ENCODE measurements around the gene CHRM2. TPM values are rescaled to one million over a fixed set of nuclear protein-coding genes. Genes with fewer than 3 reads are reported as not detected.

CHRM2 gene
- total RNA-seq, 1 experiment from 2014 or later = 0.17 TPM

DNA sequence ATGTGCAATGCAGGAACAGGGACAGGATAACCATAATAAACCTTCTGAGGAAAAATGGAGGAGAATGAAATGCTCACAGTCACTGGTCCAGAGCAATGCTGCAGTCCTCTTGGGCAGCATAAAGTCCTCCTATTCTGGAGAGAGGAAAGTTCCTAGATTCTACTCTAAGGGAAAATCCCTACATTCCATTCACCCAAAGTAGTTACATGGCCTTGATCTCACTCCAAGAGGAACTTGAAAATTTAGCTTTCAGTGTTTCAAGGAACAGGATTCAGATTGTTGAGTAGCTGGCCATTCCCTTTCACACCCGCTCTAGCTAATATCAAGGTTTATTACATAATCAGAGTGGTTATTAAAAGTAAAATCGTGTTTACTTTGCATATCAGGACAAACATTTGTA is 168.3 kb downstream of the CHRM2 start:
- Histone ChIP-seq H3K4me1 (replicated peaks; ENCODE audit: insufficient read depth) (no peaks in the 10 kb centered on the region), H3K4me2 (no peak overlapping the region), H3K79me2 (ENCODE audit: low read depth) (no peaks in the 10 kb centered on the region), H3K9me2 (ENCODE audit: insufficient read depth) (no peaks in the 10 kb centered on the region), H3F3A (ENCODE audit: insufficient read depth, low read depth) (no peaks in the 10 kb centered on the region), H3K4me3 (no peak overlapping the region), H4K20me1 (ENCODE audit: insufficient read depth) (no peaks in the 10 kb centered on the region), H3K27me3 (ENCODE audit: insufficient read depth, low read depth) (no peaks in the 10 kb centered on the region), H3K27ac (no peak overlapping the region), H3K9me3 (ENCODE audit: insufficient read depth, low read depth) (no peaks in the 10 kb centered on the region), H2AFZ (no peak overlapping the region), H3K36me3 (ENCODE audit: low read depth) (no peaks in the 10 kb centered on the region)
- TF ChIP-seq EZH2 (IDR thresholded peaks at IDR 0.05; ENCODE audit: low read depth) = no peak
- TF ChIP-seq, protein P1, sequence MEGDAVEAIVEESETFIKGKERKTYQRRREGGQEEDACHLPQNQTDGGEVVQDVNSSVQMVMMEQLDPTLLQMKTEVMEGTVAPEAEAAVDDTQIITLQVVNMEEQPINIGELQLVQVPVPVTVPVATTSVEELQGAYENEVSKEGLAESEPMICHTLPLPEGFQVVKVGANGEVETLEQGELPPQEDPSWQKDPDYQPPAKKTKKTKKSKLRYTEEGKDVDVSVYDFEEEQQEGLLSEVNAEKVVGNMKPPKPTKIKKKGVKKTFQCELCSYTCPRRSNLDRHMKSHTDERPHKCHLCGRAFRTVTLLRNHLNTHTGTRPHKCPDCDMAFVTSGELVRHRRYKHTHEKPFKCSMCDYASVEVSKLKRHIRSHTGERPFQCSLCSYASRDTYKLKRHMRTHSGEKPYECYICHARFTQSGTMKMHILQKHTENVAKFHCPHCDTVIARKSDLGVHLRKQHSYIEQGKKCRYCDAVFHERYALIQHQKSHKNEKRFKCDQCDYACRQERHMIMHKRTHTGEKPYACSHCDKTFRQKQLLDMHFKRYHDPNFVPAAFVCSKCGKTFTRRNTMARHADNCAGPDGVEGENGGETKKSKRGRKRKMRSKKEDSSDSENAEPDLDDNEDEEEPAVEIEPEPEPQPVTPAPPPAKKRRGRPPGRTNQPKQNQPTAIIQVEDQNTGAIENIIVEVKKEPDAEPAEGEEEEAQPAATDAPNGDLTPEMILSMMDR (conservative IDR thresholded peaks at IDR 0.05) = no peak
- CTCF ChIA-PET = interaction anchor here (0.5 kb wide), 1 partner anchor 385 kb away, joined by 3 read pairs; no protein-coding TSS in a partner anchor
- no TSS peak for BruUV-seq (replicated peaks)
- intact Hi-C loops (cut with micrococcal nuclease; ENCODE audit: unreplicated experiment) = no loop called here
- POLR2A ChIA-PET (ENCODE audit: unreplicated experiment) = no interaction called here
- DNase-seq = no peak

DNA sequence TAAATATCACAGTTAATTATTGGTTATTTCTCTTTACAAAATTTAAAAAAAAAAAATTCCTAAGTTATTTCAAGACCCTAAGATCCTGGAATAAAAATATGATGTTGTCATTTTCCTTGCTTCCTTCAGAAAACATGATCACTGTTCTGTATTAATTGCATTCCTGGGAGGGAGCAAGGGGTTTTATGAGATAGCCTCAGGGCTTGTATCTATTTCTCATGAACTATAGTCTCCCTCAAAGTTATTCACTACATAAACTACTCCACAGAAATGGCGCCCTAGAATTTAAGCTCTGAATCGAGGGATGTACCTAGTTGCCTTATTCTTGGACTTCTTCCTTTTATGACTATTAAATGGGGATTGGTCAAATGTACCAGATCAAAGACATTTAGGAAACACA is 170.3 kb downstream of the CHRM2 start:
- H3F3A ChIP-seq (ENCODE audit: insufficient read depth, low read depth) = no peaks in the 10 kb centered on the region
- no peaks in the 10 kb centered on the region for H3K27me3 ChIP-seq (ENCODE audit: insufficient read depth, low read depth)
- ChIA-PET CTCF (no interaction called here), POLR2A (ENCODE audit: unreplicated experiment) (no interaction called here)
- no TSS peak for BruUV-seq (replicated peaks)
- no peak overlapping the region for H3K4me3 ChIP-seq
- no peaks in the 10 kb centered on the region for H3K4me1 ChIP-seq (replicated peaks; ENCODE audit: insufficient read depth)
- no peaks in the 10 kb centered on the region for H4K20me1 ChIP-seq (ENCODE audit: insufficient read depth)
- H2AFZ ChIP-seq = no peak overlapping the region
- H3K9me2 ChIP-seq (ENCODE audit: insufficient read depth) = no peaks in the 10 kb centered on the region
- intact Hi-C loops (cut with micrococcal nuclease; ENCODE audit: unreplicated experiment) = no loop called here
- DNase-seq = no peak
- H3K36me3 ChIP-seq (ENCODE audit: low read depth) = no peaks in the 10 kb centered on the region
- no peak for TF ChIP-seq EZH2 (IDR thresholded peaks at IDR 0.05; ENCODE audit: low read depth)
- TF ChIP-seq, protein P1 (conservative IDR thresholded peaks at IDR 0.05) = no peak
- no peak overlapping the region for H3K4me2 ChIP-seq
- H3K79me2 ChIP-seq (ENCODE audit: low read depth) = no peaks in the 10 kb centered on the region
- no peaks in the 10 kb centered on the region for H3K9me3 ChIP-seq (ENCODE audit: insufficient read depth, low read depth)
- H3K27ac ChIP-seq = no peak overlapping the region

DNA sequence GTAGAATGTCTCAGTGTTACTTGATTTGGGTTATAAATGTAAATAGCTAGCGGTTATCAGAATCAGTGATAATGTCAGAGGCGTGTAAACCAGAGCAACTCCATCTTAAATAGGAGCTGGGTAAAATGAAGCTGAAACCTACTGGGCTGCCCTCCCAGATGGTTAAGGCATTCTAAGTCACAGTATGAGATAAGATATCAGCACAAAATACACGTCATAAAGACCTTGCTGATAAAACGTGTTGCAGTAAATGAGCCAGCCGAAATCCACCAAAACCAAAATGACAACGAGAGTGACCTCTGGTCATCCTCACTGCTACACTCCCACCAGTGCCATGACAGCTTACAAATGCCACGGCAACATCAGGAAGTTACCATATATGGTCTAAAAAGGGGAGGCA is 172.3 kb downstream of the CHRM2 start:
- H3K4me1 ChIP-seq (replicated peaks; ENCODE audit: insufficient read depth) = no peaks in the 10 kb centered on the region
- H3F3A ChIP-seq (ENCODE audit: insufficient read depth, low read depth) = no peaks in the 10 kb centered on the region
- H3K27ac ChIP-seq = no peak overlapping the region
- intact Hi-C loops (cut with micrococcal nuclease; ENCODE audit: unreplicated experiment) = no loop called here
- no peaks in the 10 kb centered on the region for H3K79me2 ChIP-seq (ENCODE audit: low read depth)
- no peaks in the 10 kb centered on the region for H3K9me3 ChIP-seq (ENCODE audit: insufficient read depth, low read depth)
- ChIA-PET POLR2A (ENCODE audit: unreplicated experiment) (interaction anchor here (0.7 kb wide), 1 partner anchor 252 kb away, joined by 7 read pairs; no protein-coding TSS in a partner anchor), CTCF (no interaction called here)
- no peaks in the 10 kb centered on the region for H3K36me3 ChIP-seq (ENCODE audit: low read depth)
- BruUV-seq (replicated peaks) = no TSS peak
- H3K9me2 ChIP-seq (ENCODE audit: insufficient read depth) = no peaks in the 10 kb centered on the region
- no peak for TF ChIP-seq EZH2 (IDR thresholded peaks at IDR 0.05; ENCODE audit: low read depth)
- TF ChIP-seq, protein P1 (conservative IDR thresholded peaks at IDR 0.05) = no peak
- no peaks in the 10 kb centered on the region for H3K27me3 ChIP-seq (ENCODE audit: insufficient read depth, low read depth)
- no peak overlapping the region for H3K4me3 ChIP-seq
- peak overlapping the region; percentile 24; the same call in 1 of the 2 replicates for H3K4me2 ChIP-seq
- no peak for DNase-seq
- H4K20me1 ChIP-seq (ENCODE audit: insufficient read depth) = no peaks in the 10 kb centered on the region
- H2AFZ ChIP-seq = 0 out of 2 replicates have a peak overlapping the region, but pooled peaks have one; percentile 12

Measured in PC-9 (cell line).